K562 (cell line): ENCODE data around the gene MED29. TPM values are rescaled to one million over a fixed set of nuclear protein-coding genes. Genes with fewer than 3 reads are reported as not detected.

ENCODE experiments used
- ARID2 ChIP-seq: fragments of 450-650 bp; IDR thresholded peaks from 2 replicates; pipeline ENCODE4 v1.6.1; 2017; ENCODE audit warnings: antibody characterized with exemption, mild to moderate bottlenecking
- CGGBP1 ChIP-seq: fragments of 250-450 bp; sonication (Bioruptor Pico); IDR thresholded peaks from 2 replicates; pipeline ENCODE4 v1.9.0; 2021; ENCODE audit warnings: mild to moderate bottlenecking
- COPS2 ChIP-seq: fragments of 450-650 bp; conservative IDR thresholded peaks from 2 replicates; pipeline ENCODE4 v1.6.1; 2016; ENCODE audit warnings: mild to moderate bottlenecking, moderate library complexity
- DPF2 ChIP-seq: fragments of 450-650 bp; IDR thresholded peaks from 2 replicates; pipeline ENCODE4 v1.6.1; 2016
- ETV1 ChIP-seq: fragments of 450-650 bp; conservative IDR thresholded peaks from 2 replicates; pipeline ENCODE4 v1.6.1; 2016; ENCODE audit warnings: missing genetic modification characterization, control low read depth, low read depth, missing compliant biosample characterization
- FOSL1 ChIP-seq: fragments of 200-800 bp; sonication (Bioruptor generic); conservative IDR thresholded peaks from 2 replicates; pipeline ENCODE4 v1.6.1; 2016; ENCODE audit warnings: missing genetic modification characterization, missing compliant biosample characterization
- KDM1A ChIP-seq, 2 experiments: fragments of 450-650 bp; IDR thresholded peaks; 2 replicates each; pipeline ENCODE4 v1.6.1; 2016; ENCODE audit warnings: mild to moderate bottlenecking in 2 of 2
- NCOA2 ChIP-seq, 2 experiments: fragments of 450-650 bp; IDR thresholded peaks; 2 replicates each; pipeline ENCODE4 v1.6.1; 2018; ENCODE audit warnings: mild to moderate bottlenecking in 2 of 2, moderate library complexity in 1 of 2; ENCODE audit not compliant: partially characterized antibody in 2 of 2
- NFRKB ChIP-seq: fragments of 450-650 bp; IDR thresholded peaks from 2 replicates; pipeline ENCODE4 v1.6.1; 2016; ENCODE audit warnings: low read depth
- NR2F6 ChIP-seq: fragments of 450-650 bp; formaldehyde crosslinking; IDR thresholded peaks from 2 replicates; pipeline ENCODE4 v1.4.0; 2020; ENCODE audit warnings: mild to moderate bottlenecking
- SRF ChIP-seq, 2 experiments: fragments of 250-450, 450-650 bp in 1 of 2; sonication (Bioruptor Pico) in 1 of 2; sonication (generic) in 1 of 2; formaldehyde crosslinking; IDR thresholded peaks; 2 replicates each; pipeline versions ENCODE4 v1.5.0 to v1.5.1; 2020 to 2022; ENCODE audit warnings: mild to moderate bottlenecking in 1 of 2, missing genetic modification reagents in 1 of 2
- TRIM25 ChIP-seq: fragments of 450-650 bp; IDR thresholded peaks from 2 replicates; pipeline ENCODE4 v1.7.0; 2016; ENCODE audit warnings: borderline replicate concordance
- ZBTB11 ChIP-seq, 3 experiments: fragments of 200-800 bp in 1 of 3; fragments of 250-450 bp in 1 of 3; fragments of 450-650 bp in 1 of 3; sonication (Bioruptor Pico) in 1 of 3; sonication (Bioruptor generic) in 1 of 3; formaldehyde crosslinking in 1 of 3; IDR thresholded peaks; 2 replicates each; pipeline versions ENCODE4 v1.6.1 to v1.8.0; 2016 to 2022; ENCODE audit warnings: mild to moderate bottlenecking in 2 of 3, missing genetic modification characterization in 2 of 3, missing compliant biosample characterization in 1 of 3, moderate library complexity in 1 of 3
- ZBTB33 ChIP-seq: sonication (generic); formaldehyde crosslinking; IDR thresholded peaks from 2 replicates; pipeline ENCODE4 v1.8.1; 2023; ENCODE audit warnings: mild to moderate bottlenecking, missing genetic modification reagents
- ZNF24 ChIP-seq: fragments of 450-650 bp; IDR thresholded peaks from 2 replicates; pipeline ENCODE4 v1.6.1; 2016
- ZNF311 ChIP-seq: fragments of 250-450 bp; sonication (Bioruptor Pico); IDR thresholded peaks from 2 replicates; pipeline ENCODE4 v1.4.0; 2020; ENCODE audit warnings: mild to moderate bottlenecking, moderate library complexity
- ZNF347 ChIP-seq: fragments of 450-650 bp; formaldehyde crosslinking; IDR thresholded peaks from 2 replicates; pipeline ENCODE4 v1.4.0; 2020; ENCODE audit warnings: low read depth, mild to moderate bottlenecking, moderate library complexity
- ZNF586 ChIP-seq: fragments of 450-650 bp; formaldehyde crosslinking; conservative IDR thresholded peaks from 2 replicates; pipeline ENCODE4 v1.4.0; 2020; ENCODE audit warnings: mild to moderate bottlenecking, moderate library complexity
- polyA plus RNA-seq, 8 experiments: library from polyadenylated mRNA; depleted of rRNA in 4 of 8; stranded (reverse) in 5 of 8; unstranded in 3 of 8; fragments of >200 nt; fragmentation: Nextera tagmentation in 2 of 8; fragmentation: Illumina TruSeq in 1 of 8; extraction: Ambion mirVana in 2 of 8; extraction: Trizol in 1 of 8; gene quantifications; 2 replicates each; pipeline versions ENCODE4 v1.2.1 to v1.2.3, GENCODE V29; 2011 to 2014; ENCODE audit warnings: inconsistent platforms in 1 of 8, missing spikeins in 1 of 8
- total RNA-seq, 7 experiments: library from RNA; depleted of rRNA in 6 of 7; stranded (reverse); fragments of >200 nt in 6 of 7; fragmentation: Illumina TruSeq in 2 of 7; extraction: Trizol in 2 of 7; gene quantifications; 2 replicates each; pipeline versions ENCODE4 v1.2.1 to v1.2.3, GENCODE V29; 2011 to 2021; ENCODE audit warnings: low replicate concordance in 1 of 7

MED29 gene
- total and polyA plus RNA-seq, 9 of the 15 experiments (the other 6 are each of a cell fraction or from before 2014, with no cell fraction given) = 1.8 to 22.6 (median 12.4) TPM

GRCh38 chr19:39403331-39404312 is 12.4 kb downstream of the MED29 start (continued):
- TF ChIP-seq FOSL1 (tag) (peak; percentile 98), SRF (CRISPR knock-in tag; IDR thresholded peaks at IDR 0.05) (no peak), NCOA2 (IDR thresholded peaks at IDR 0.05; ENCODE audit: partially characterized antibody in 2 of 2) (no peak), TRIM25 (no peak), DPF2 (peak; percentile 80; the same call in 1 of the 2 replicates), ZNF24 (no peak), KDM1A (IDR thresholded peaks at IDR 0.05) (peak; percentile 40 to 51; a peak in 2 of 4 replicates), NFRKB (peak; percentile 55; the same call in 1 of the 2 replicates), COPS2 (no peak), ETV1 (0 out of 2 replicates have a peak, but pooled peaks have one; percentile 25), CGGBP1 (CRISPR knock-in tag) (no peak), ZNF586 (no peak), NR2F6 (CRISPR knock-in tag) (no peak), ZBTB11 (CRISPR knock-in tag; IDR thresholded peaks at IDR 0.05) (0 out of 6 replicates have a peak, but pooled peaks of 1 of the 3 experiments have one; percentile 29), ARID2 (0 out of 2 replicates have a peak, but pooled peaks have one; percentile 24), ZBTB33 (no peak), ZNF311 (CRISPR knock-in tag) (no peak), ZNF347 (no peak)
